GM11168 (cell line): ENCODE results near the gene ATM.
"Not testable (repeated sequence)": the region's sequence is repeated elsewhere in the genome, so short reads cannot be mapped to it uniquely, and the experiment has no call there.

Source experiments
- in situ Hi-C: fragments of 300-500 bp; cut with MboI; formaldehyde crosslinking; loops from one replicate; pipeline ENCODE4 v1.12.0; 2022; ENCODE audit warnings: low sequenced_read_pairs; ENCODE audit not compliant: unreplicated experiment

The ATM gene

GRCh38 chr11:108278546-108278945 lies 55.7 kb downstream of the ATM start:
- in situ Hi-C loops: no loop called here

DNA sequence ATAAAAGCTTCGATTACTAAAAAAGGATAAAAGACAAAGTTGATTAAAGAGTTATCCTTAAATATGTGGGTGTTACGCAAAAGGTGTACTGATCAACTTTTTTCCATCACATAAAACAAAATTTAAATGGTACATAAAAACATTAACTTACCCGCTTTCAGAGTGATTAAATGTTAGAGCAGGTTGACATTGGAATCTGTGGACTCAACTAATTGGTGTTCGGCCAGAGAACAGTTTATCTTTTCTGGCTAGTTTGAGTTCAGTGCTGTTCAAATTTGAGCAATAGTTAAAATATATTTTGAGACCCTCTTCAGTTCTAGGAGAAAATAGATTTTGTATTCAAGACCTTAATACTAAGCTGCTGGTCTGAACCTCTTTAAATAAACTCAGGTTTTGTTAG lies 56.1 kb downstream of the ATM start:
- in situ Hi-C loops: no loop called here

- in situ Hi-C loops: no loop called here
Measured at GRCh38 chr11:108286370-108286769, 63.5 kb downstream of the ATM start.

DNA sequence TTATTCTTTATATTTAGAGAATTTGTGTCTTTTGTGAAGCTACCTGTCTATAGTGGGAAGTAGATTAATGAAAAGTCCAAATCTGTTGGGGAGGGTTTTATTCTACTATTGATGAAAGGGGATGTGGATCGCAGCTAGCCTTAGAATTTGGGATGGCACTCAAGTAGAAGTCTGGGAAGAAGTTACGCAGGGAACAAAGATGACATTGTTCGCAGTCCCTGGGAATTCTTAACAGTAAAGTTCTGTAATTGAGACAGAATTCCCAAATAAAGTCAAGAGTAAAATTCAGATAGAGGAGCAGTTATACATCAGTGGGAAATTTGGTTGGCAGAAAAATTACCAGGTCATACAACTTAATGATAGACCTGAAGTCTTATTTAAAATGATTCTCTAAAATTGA lies 64.1 kb downstream of the ATM start:
- in situ Hi-C loops: no loop called here

- in situ Hi-C loops: not testable (repeated sequence)
Measured at GRCh38 chr11:108289066-108289465, 66.2 kb downstream of the ATM start.

DNA sequence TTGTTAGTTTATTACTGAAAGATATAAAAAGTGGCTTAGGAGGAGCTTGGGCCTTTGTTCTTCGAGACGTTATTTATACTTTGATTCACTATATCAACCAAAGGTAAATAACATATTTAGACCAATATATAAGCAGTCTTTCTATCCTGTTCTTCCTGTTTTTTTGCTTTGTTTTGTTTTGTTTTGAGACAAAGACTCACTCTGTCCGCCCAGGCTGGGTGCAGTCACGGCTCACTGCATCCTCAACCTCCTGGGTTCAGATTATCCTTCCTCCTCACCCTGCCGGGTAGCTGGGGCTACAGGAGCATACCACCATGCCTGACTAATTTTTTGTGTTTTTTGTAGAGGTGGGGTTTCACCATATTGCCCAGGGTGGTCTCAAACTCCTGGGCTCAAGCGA lies 66.8 kb downstream of the ATM start:
- in situ Hi-C loops: no loop called here

DNA sequence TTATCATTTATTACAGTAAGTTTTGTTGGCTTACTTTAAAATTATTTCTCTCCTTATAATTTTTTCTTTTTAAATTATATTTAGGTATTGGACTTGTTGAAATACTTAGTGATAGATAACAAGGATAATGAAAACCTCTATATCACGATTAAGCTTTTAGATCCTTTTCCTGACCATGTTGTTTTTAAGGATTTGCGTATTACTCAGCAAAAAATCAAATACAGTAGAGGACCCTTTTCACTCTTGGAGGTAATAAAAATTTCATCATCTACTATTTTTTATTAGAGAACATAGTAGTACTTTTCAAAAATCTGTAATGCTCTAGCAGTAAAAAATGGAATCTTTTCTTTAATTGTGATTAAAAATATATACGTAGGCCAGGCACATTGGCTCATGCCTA lies 70.4 kb downstream of the ATM start:
- in situ Hi-C loops: no loop called here

DNA sequence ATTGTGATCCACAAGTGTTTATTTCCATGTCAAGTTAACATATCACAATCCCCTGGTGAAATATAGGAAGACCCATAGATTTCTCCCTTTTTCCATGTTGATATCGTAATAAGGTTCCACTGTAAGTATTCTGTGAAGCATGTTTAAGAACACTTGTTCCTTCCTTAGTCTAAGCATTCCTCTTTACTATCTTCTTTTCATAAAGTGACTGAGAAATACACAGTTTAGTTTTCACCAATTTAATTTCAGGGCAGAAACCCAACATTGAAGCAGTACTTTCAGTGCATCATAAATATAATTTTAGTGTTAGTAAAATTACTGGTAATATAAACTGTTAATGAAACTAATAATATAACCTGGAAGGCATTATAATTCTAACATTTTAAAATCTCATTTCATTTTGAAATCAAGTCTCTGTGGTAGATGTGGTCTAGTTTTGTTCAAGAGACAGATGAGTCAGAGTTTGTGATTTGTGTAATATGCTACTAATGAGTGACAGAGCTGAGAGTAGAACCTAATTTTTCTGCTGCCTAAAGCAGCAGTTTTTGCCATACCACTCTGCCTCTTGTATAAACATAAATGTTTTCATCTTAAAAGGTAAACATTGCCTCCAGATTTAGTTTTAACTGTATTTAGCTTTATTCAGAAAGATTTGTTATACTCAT lies 79.4 kb downstream of the ATM start:
- in situ Hi-C loops: no loop called here

DNA sequence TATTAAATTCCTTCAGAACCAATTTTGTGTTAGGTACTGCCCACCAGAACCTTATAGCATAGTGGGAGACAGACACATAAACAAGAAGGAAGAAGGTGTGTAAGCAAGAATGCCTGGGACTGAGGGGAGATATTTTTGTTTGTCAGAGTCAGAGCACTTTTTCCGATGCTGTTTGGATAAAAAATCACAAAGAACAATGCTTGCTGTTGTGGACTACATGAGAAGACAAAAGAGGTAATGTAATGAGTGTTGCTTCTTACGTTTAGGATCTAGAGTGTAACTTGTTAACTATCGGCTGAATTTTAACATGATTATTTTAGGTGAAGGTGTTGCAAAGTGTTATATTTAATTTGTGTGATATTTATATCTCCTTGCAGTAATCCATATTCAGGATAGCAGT lies 84.9 kb downstream of the ATM start:
- in situ Hi-C loops: no loop called here

GRCh38 chr11:108313444-108313843 lies 90.6 kb downstream of the ATM start:
- in situ Hi-C loops: no loop called here

- in situ Hi-C loops: no loop called here
Measured at GRCh38 chr11:108316061-108316460, 93.2 kb downstream of the ATM start.

GRCh38 chr11:108319541-108320145 lies 96.8 kb downstream of the ATM start:
- in situ Hi-C loops: no loop called here

- in situ Hi-C loops: no loop called here
Measured at GRCh38 chr11:108322666-108323065, 99.8 kb downstream of the ATM start.

- in situ Hi-C loops: no loop called here
Measured at GRCh38 chr11:108324587-108324986, 101.7 kb downstream of the ATM start.

DNA sequence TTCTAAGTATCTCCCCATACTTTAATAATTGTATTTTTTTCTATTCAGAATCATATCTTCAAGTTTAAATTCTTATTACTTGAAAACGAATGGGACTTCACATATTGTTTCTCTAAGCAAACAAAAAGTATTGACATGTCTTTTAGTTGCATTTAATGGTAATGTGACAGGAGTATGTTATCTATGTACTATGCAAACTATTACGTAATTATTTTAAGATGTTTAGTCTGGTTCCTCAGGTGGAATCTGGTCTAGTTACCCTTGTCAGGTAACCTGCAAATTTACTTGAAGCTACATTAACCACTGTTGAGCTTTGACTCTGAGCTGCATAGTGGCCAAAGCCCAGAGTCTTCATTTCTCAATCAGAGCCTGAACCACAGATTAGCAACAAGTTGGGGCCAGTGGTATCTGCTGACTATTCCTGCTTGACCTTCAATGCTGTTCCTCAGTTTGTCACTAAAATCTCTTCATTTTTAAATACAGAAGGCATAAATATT lies 110.6 kb downstream of the ATM start:
- in situ Hi-C loops: no loop called here

DNA sequence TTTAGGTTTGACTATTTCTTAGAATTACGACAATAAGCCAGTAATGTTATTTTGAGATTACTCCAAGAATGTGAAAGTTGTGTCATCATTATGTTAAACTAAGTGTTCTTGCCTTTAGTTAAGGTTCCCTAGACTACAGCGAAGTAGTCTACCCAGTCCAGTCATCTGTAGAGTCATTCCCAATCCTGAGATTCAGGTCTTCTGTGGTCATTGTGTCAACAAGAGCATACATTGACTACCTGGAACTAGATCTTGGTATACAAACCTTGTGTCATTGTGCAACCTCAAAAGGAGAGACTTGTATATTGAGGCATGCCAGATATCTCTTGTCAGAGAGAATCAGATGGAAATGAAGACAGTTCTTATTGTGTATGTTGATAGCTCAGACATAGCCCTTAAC lies 115.9 kb downstream of the ATM start:
- in situ Hi-C loops: no loop called here

GRCh38 chr11:108340973-108341372 lies 118.1 kb downstream of the ATM start:
- in situ Hi-C loops: no loop called here

DNA sequence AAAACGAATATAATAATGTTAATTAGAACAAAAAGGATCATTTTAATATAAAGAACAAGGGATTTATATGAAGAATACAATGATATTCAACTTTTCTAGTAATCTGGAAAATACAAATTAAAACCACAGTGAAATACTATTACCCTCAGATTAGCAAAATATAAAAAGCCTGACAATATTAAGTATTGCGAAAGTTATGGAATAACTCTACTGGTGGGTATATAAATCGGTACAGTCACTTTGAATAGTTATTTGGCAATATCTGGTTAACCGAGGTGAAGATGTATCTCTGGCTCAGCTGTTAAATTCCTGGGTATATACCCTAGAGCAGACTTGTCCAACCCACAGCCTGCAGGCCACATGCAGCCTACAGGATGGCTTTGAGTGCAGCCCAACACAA lies 118.8 kb downstream of the ATM start:
- in situ Hi-C loops: no loop called here

GRCh38 chr11:108343714-108344113 lies 120.8 kb downstream of the ATM start:
- in situ Hi-C loops: no loop called here

- in situ Hi-C loops: no loop called here
Measured at GRCh38 chr11:108345767-108346166, 122.9 kb downstream of the ATM start.

DNA sequence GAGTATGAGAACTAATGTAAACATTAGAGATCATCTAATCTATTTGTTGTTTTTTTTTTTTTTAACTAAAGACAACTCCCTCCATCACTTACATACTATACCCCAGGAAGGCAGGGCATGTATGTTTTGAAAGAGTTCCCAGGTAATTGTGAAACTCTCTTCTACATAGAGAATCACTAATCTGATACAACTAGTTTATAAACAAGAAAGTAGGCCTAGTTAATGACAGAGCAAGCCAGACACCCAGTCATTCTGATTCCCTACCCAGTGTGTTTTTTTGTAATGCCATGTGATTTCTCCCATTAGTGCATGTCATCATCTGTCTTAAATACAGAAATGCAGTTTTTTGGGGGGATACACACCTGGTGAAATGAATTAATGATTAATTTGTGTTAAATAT lies 123.6 kb downstream of the ATM start:
- in situ Hi-C loops: no loop called here

GRCh38 chr11:108351468-108351867 lies 128.6 kb downstream of the ATM start:
- in situ Hi-C loops: no loop called here
